Activated CD4-positive, alpha-beta T cell treated with anti-CD3 and anti-CD28 coated beads, Interleukin-2, amount 10 ng/mL, durations not matched to agents 24 days and 14 days (primary cell): Measurements from ENCODE around the gene ATL1. TPM values are rescaled to one million over a fixed set of nuclear protein-coding genes. Genes with fewer than 3 reads are reported as not detected.

Experiments
- DNase-seq: peaks from one replicate; pipeline ENCODE4 v3.0.0; 2022
- H3K27ac Mint-ChIP-seq: one replicate; pipeline ENCODE4 v1.8.0; 2022; ENCODE audit warnings: mild to moderate bottlenecking, mixed read lengths
- H3K27me3 Mint-ChIP-seq: one replicate; pipeline ENCODE4 v1.8.0; 2022; ENCODE audit warnings: mixed read lengths
- H3K36me3 Mint-ChIP-seq: one replicate; pipeline ENCODE4 v1.8.0; 2022; ENCODE audit warnings: low read depth, mild to moderate bottlenecking, mixed read lengths
- H3K4me1 Mint-ChIP-seq: one replicate; pipeline ENCODE4 v1.8.0; 2021; ENCODE audit warnings: mixed read lengths
- H3K4me3 Mint-ChIP-seq: one replicate; pipeline ENCODE4 v1.8.0; 2022; ENCODE audit warnings: mild to moderate bottlenecking, moderate library complexity, mixed read lengths
- H3K9me3 Mint-ChIP-seq: one replicate; pipeline ENCODE4 v1.8.0; 2021; ENCODE audit warnings: mixed read lengths
- intact Hi-C: fragments of 100-400 bp; cut with micrococcal nuclease; formaldehyde crosslinking; loops from one replicate; pipeline ENCODE4 v1.15.1; 2023
- total RNA-seq: library from RNA; stranded (reverse); gene quantifications from 2 replicates; pipeline ENCODE4 v1.2.3, GENCODE V29; 2022

The ATL1 gene
- total RNA-seq, 1 donor from 2014 or later = 0.75 TPM

- no peak for DNase-seq
- intact Hi-C loops = no loop called here
- peaks cover 9% of the 10 kb centered on the region for H3K4me1 Mint-ChIP-seq
- H3K27me3 Mint-ChIP-seq = peaks cover 7% of the 10 kb centered on the region
- H3K27ac Mint-ChIP-seq = no peak overlapping the region
- peak overlapping the region; percentile 3 for H3K4me3 Mint-ChIP-seq
- H3K9me3 Mint-ChIP-seq = no peaks in the 10 kb centered on the region
- H3K36me3 Mint-ChIP-seq = no peaks in the 10 kb centered on the region
Measured at GRCh38 chr14:50677527-50678063, 117.7 kb downstream of the ATL1 start.

- H3K27ac Mint-ChIP-seq = no peak overlapping the region
- peaks cover 7% of the 10 kb centered on the region for H3K27me3 Mint-ChIP-seq
- no peak for DNase-seq
- H3K36me3 Mint-ChIP-seq = no peaks in the 10 kb centered on the region
- H3K4me3 Mint-ChIP-seq = no peak overlapping the region
- no peaks in the 10 kb centered on the region for H3K9me3 Mint-ChIP-seq
- H3K4me1 Mint-ChIP-seq = peaks cover 9% of the 10 kb centered on the region
- intact Hi-C loops = no loop called here
Measured at GRCh38 chr14:50678163-50678562, 118.2 kb downstream of the ATL1 start.

DNA sequence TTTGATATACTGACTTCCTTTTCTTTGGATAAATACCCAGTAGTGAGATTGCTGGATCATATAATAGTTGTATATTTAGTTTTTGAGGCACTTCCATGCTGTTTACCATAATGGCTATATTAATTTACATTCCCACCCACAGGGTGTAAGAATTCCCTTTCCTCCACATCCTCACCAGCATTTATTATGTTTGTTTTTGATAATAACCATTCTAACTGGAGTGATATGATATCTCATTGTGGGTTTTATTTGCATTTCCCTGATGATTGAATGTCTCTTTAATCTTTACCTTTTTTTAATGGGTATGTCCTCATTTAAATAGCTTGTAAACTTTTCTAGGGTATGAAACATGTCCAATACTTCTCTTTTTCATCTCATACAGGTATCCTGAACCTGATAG is 119.7 kb downstream of the ATL1 start:
- peaks cover 9% of the 10 kb centered on the region for H3K4me1 Mint-ChIP-seq
- no peak overlapping the region for H3K4me3 Mint-ChIP-seq
- intact Hi-C loops = no loop called here
- H3K27ac Mint-ChIP-seq = no peak overlapping the region
- H3K27me3 Mint-ChIP-seq = peaks cover 17% of the 10 kb centered on the region
- H3K9me3 Mint-ChIP-seq = no peaks in the 10 kb centered on the region
- no peak for DNase-seq
- no peaks in the 10 kb centered on the region for H3K36me3 Mint-ChIP-seq

Other genes starting within 250 kb of the ATL1 start
- gene L2HGDH, start 247.9 kb upstream of the ATL1 start, total RNA-seq = 16.8 and 18.0 TPM in 2 replicates
- 16.3 and 18.8 TPM in 2 replicates for gene DMAC2L, start 247.8 kb upstream of the ATL1 start, total RNA-seq
- gene CDKL1, start 163.3 kb upstream of the ATL1 start, total RNA-seq = 4.8 and 5.7 TPM in 2 replicates
- gene MAP4K5, start 27.6 kb upstream of the ATL1 start, total RNA-seq = 24.3 and 24.6 TPM in 2 replicates
- gene SAV1, start 108.2 kb downstream of the ATL1 start, total RNA-seq = 9.9 and 10.8 TPM in 2 replicates